Breast epithelium (tissue), 4 donors: ENCODE measurements around the gene NOTUM. TPM values are rescaled to one million over a fixed set of nuclear protein-coding genes. Genes with fewer than 3 reads are reported as not detected.
A peak's percentile ranks its signal among the peaks of the same experiment; 100 is the strongest.

Experiments
- DNase-seq, 2 donors: peaks; one replicate each; pipeline ENCODE4 v3.0.0-alpha.2; 2019; ENCODE audit warnings: low spot score in 2 of 2
- H3K27ac ChIP-seq, 2 donors: fragments of 200-600 bp; sonication (generic) in 1 of 2; one replicate each; pipeline ENCODE4 v1.5.1; 2016 to 2019; ENCODE audit warnings: mild to moderate bottlenecking in 1 of 2
- H3K27me3 ChIP-seq, 2 donors: fragments of 200-600 bp; sonication (generic) in 1 of 2; one replicate each; pipeline versions ENCODE4 v1.5.1 to v1.6.0; 2017 to 2019; ENCODE audit warnings: control low read depth in 1 of 2, mild to moderate bottlenecking in 1 of 2
- H3K36me3 ChIP-seq: fragments of 200-600 bp; one replicate; pipeline ENCODE4 v1.5.1; 2019
- H3K4me1 ChIP-seq, 2 donors: fragments of 200-600 bp; sonication (generic); one replicate each; pipeline ENCODE4 v1.5.1; 2016 to 2019; ENCODE audit warnings: control low read depth in 1 of 2
- H3K4me3 ChIP-seq, 3 donors: fragments of 200-600 bp; sonication (generic); 1 replicate in 2 of 3; 2 replicates in 1 of 3; pipeline ENCODE4 v1.5.1; 2016 to 2019; ENCODE audit warnings: mild to moderate bottlenecking in 3 of 3, moderate library complexity in 2 of 3
- H3K9me3 ChIP-seq, 2 donors: fragments of 200-600 bp; sonication (generic) in 1 of 2; one replicate each; pipeline ENCODE4 v1.5.1; 2016 to 2019; ENCODE audit warnings: control low read depth in 1 of 2
- CTCF ChIP-seq, 3 donors: fragments of 450-650 bp; IDR thresholded peaks; one replicate each; pipeline ENCODE4 v1.5.1; 2016 to 2017; ENCODE audit warnings: antibody characterized with exemption in 3 of 3, mild to moderate bottlenecking in 3 of 3, moderate library complexity in 3 of 3
- POLR2A ChIP-seq: fragments of 450-650 bp; IDR thresholded peaks from one replicate; pipeline ENCODE4 v1.6.1; 2016; ENCODE audit warnings: antibody characterized with exemption, mild to moderate bottlenecking, moderate library complexity
- POLR2AphosphoS5 ChIP-seq, 3 donors: sonication (generic); formaldehyde crosslinking; IDR thresholded peaks; one replicate each; pipeline ENCODE4 v1.6.1; 2017; ENCODE audit warnings: antibody characterized with exemption in 3 of 3
- intact Hi-C: fragments of 100-400 bp; cut with DNase I; formaldehyde crosslinking; loops from one replicate; pipeline ENCODE4 v1.15.1; 2023; ENCODE audit warnings: low total_unique reads
- total RNA-seq, 3 donors: library from RNA; depleted of rRNA; stranded (reverse); fragments of >200 nt; gene quantifications; one replicate each; pipeline ENCODE4 v1.1.0, GENCODE V29; 2016

Gene NOTUM
- total RNA-seq, 3 donors from 2014 or later = 0.29 TPM; not detected in 2

- TF ChIP-seq CTCF (IDR thresholded peaks at IDR 0.05) (no peak), POLR2AphosphoS5 (IDR thresholded peaks at IDR 0.05) (no peak), POLR2A (no peak)
- H3K27ac ChIP-seq = no peak overlapping the region
- H3K4me1 ChIP-seq = peaks cover 0 to 8% of the 10 kb centered on the region in 2 donors
- intact Hi-C loops = no loop called here
- H3K9me3 ChIP-seq = no peaks in the 10 kb centered on the region
- no peak for DNase-seq
- H3K4me3 ChIP-seq = no peak overlapping the region
- H3K27me3 ChIP-seq = no peaks in the 10 kb centered on the region
- H3K36me3 ChIP-seq = peaks cover 1% of the 10 kb centered on the region
Measured at GRCh38 chr17:81980122-81980521, 19.1 kb upstream of the NOTUM start.

- Histone ChIP-seq H3K36me3 (no peaks in the 10 kb centered on the region), H3K4me3 (peak overlapping the region; percentile 78 to 93 (median 88)), H3K27me3 (no peaks in the 10 kb centered on the region), H3K4me1 (peaks cover 0 to 8% of the 10 kb centered on the region in 2 donors), H3K9me3 (no peaks in the 10 kb centered on the region), H3K27ac (no peak overlapping the region)
- DNase-seq = no peak
- intact Hi-C loops = no loop called here
- TF ChIP-seq POLR2AphosphoS5 (IDR thresholded peaks at IDR 0.05) = no peak
- no peak for TF ChIP-seq CTCF (IDR thresholded peaks at IDR 0.05)
- no peak for TF ChIP-seq POLR2A
Measured at GRCh38 chr17:81978524-81979298, 17.7 kb upstream of the NOTUM start.

GRCh38 chr17:81977211-81977808, 16.3 kb upstream of the NOTUM start, which contains the start of gene ASPSCR1:
ASPSCR1 (plus strand) TSS chr17:81977629; CDS start chr17:81977647, 18 bp downstream.
- Histone ChIP-seq H3K36me3 (no peaks in the 10 kb centered on the region), H3K4me1 (peaks cover 0 to 8% of the 10 kb centered on the region in 2 donors), H3K9me3 (peaks cover 0 to 4% of the 10 kb centered on the region in 2 donors), H3K4me3 (peak within 1 kb of the TSS; percentile 78 to 93 (median 88)), H3K27ac (peak within 1 kb of the TSS; percentile 91), H3K27me3 (no peaks in the 10 kb centered on the region)
- DNase-seq = peak; percentile 83 to 87
- peak; percentile 51 to 73 (median 61) for TF ChIP-seq POLR2AphosphoS5 (IDR thresholded peaks at IDR 0.05)
- TF ChIP-seq POLR2A = no peak
- intact Hi-C loops = no loop called here

- Histone ChIP-seq H3K4me3 (peak overlapping the region; percentile 78 to 93 (median 88)), H3K9me3 (peaks cover 0 to 4% of the 10 kb centered on the region in 2 donors), H3K27ac (peak overlapping the region; percentile 91), H3K4me1 (peaks cover 0 to 8% of the 10 kb centered on the region in 2 donors), H3K36me3 (no peaks in the 10 kb centered on the region), H3K27me3 (no peaks in the 10 kb centered on the region)
- TF ChIP-seq POLR2AphosphoS5 (IDR thresholded peaks at IDR 0.05) (no peak), POLR2A (no peak), CTCF (IDR thresholded peaks at IDR 0.05) (no peak)
- intact Hi-C loops = no loop called here
- DNase-seq = peak in 1 of 2 donors; percentile 39
Measured at GRCh38 chr17:81976332-81977210, 15.6 kb upstream of the NOTUM start.

- H3K36me3 ChIP-seq = no peaks in the 10 kb centered on the region
- no peak for DNase-seq
- no peak overlapping the region for H3K27ac ChIP-seq
- peaks cover 0 to 4% of the 10 kb centered on the region in 2 donors for H3K9me3 ChIP-seq
- TF ChIP-seq POLR2AphosphoS5 (IDR thresholded peaks at IDR 0.05) (no peak), POLR2A (no peak), CTCF (IDR thresholded peaks at IDR 0.05) (no peak)
- no peaks in the 10 kb centered on the region for H3K27me3 ChIP-seq
- H3K4me3 ChIP-seq = no peak overlapping the region
- intact Hi-C loops = no loop called here
- H3K4me1 ChIP-seq = peaks cover 0 to 4% of the 10 kb centered on the region in 2 donors
Measured at GRCh38 chr17:81973432-81973831, 12.4 kb upstream of the NOTUM start.
